HG03039 (cell line): Measurements from ENCODE around the gene SLC35F3.

ENCODE experiments used
- ATAC-seq: cut with Tn5 transposase; IDR thresholded peaks from one replicate; pipeline ENCODE4 v1.9.1; 2021; ENCODE audit warnings: mild to moderate bottlenecking, moderate library complexity; ENCODE audit not compliant: unreplicated experiment

SLC35F3 gene

DNA sequence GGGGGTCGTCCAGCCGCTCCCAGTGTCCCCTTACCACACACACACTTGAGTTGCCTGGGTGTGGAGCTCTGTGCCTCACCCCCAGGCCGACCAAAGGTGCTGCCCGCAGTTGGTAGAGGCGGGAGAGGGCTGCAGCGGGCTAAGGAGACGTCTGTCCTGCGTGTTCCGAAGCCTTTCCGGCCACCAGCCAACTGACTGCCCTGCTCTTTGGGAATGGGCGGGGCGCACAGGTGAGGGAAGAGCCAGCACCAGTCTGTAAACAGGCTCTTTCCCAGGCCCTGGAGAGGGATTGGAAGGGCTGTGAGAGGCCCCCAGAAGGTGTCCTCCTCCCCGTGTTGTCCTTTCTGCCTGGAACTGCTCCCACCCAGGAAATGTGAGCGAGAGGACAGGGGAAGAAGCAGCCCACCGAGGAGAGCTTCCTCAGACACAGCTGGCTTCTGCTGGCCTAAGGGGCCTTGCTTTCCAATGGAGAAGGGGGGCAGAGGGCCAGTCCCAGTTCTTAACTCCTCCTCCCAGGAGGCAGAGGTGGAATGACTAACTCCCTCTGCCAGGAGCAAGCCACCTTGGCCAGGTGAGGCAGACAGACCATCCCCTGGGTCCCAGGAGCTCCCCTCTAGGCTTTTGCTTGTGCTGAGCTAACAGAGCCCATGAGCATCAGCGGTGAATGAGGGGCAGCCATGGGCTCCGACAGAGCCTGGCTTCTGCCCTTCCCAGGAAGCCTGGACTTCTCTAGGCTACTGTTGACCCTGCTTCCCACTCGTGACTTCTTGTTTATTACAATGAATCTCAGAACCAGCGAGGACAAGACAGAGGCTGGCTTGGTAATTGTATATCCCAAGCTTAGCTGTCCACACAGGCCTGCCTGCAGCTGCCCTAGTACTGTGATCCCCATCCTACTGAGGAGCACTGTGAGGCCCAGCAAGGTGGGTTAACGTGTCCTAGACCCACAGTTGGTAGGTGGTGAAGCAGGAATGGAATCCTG lies 310.7 kb downstream of the SLC35F3 start:
- no peak for ATAC-seq

DNA sequence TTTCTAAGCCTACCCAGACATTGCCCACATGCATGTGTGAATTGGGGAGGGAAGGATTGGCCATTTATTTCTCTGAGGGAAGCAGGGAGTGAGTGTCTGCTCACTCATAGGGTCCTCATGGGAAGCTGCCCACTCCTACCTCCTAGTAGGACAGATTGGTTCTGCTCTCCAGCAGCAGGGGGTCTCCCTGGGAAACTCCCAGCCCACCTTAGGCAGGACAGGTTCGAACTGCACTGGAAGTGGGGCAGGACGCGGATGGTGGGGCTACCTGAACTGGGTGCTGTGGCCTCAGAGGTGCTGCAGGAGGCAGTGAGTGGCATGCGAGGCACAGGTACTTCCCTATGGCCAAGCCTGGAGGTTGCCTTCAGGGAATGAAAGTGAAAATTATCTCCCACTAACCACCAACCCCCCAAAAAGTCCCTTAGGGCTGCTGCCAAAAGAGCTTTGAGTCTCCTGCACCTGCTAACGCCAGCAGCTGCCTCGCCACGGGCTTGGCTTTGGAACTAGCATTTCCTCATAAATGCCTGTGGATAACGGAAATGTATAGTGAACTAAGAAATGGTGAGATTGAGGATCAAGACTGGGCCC lies 311.7 kb downstream of the SLC35F3 start:
- ATAC-seq = peak; percentile 43

DNA sequence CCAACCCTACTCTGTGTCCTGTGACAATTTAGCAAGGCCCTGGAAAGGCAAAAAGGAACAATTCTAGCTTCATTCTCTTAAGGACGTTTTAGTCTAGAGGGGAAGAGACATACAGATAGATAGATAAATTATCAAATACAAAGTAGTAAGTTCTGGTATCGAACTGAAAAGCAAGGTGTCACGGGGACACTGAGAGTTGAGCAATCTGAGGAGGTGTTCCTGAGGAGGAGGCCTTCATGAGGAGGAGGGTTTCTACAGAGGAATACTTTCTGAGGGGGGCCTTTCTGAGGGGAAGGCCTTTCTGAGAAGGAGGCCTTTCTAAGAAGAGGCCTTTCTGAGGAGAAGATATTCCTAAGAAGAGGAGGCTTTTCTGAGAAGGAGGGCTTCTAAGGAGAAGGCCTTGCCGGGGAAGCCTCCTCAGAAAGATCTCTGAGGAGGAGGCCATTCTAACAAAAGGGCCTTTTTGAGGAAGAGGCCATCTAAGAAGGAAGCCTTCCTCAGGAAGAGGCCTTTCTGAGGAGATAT lies 312.9 kb downstream of the SLC35F3 start:
- no peak for ATAC-seq

DNA sequence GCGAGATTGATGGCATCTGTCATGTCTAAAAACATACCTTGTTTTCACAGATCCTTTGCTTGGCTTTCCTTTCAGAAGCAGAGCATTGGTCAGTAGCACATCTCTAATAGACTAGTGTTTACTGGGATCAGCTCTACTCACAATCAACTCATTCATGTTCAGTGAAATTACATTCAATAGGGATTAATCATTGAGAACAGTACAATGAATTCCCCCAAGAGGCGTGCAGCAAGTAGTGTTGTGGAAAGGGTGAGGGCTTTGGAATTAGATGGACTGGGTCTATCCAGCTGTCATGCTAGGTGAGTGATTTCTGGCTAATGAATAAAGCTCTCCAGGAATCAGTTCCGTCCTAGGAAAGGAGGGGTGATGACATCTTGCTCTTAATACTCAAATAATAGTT lies 313.6 kb downstream of the SLC35F3 start:
- no peak for ATAC-seq

DNA sequence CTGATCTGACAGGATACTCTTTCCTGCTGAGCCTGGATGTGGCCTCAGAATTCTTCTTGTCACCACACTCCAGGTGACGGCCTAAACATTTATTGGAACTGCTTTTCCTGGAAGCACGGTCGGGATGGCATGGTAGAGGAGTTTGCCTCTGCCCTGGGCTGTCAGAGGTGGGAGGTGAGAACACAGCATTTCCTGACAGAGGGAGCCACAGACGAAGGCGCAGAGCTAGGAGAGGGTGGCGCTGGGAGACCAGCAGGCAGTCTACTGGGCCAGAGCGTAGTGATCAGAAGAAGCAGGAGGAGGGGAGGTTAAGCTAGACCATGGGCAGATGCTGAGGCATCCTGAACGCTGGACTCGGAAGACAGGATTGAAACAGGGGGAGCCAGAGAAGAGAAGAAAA lies 315.2 kb downstream of the SLC35F3 start:
- ATAC-seq = no peak

DNA sequence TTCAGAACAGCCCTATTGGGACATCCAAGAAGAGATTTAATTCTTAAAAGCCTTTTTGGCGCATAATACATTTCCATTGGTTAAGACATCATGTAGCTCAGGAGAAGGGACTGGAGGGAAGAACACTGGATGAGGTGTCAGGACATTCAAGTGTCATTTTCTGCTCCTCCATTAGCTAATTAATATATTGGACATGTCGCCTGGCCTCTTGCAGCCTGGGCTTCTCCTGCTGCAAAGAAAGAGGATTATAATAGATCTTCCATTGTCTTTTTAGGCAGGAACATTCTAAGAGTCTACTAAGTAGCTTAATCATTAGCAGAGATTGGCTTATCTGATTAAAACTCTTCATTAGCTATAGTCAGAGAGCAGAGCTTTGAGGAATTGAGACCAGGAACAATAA lies 317.1 kb downstream of the SLC35F3 start:
- ATAC-seq = no peak

DNA sequence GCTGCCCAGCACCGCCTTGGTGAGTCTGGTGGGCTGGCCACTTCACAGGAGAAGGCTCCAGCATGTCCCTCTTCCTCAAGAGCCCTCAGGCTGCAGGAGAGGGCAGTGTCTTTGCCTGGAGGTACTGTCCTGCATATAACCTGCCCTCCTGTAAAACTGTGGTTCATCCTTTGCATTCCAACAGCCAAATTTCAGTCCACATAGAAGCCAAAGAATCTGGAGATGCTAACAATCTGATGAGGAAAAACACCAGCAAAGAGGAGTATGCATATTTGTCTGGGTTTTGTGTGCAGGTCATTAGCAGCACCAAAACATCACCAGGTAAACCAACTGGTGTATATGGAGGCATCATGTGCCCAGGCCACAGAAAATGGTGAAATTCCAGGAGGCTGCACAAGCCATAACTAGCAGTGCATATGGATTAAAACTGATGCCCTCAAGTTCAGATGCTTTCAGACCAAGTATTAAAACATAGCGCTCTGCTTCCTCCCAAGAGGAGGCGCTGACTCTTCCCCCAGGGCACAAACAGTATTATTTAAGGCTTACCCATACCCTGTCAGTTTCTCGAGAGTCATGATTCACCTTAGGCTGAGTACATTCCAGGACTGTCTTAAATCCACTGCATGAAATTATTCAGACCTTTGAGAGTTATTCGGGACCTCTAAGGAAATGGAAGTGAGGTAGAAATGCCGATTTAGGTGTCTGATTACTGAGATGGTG lies 318.2 kb downstream of the SLC35F3 start:
- ATAC-seq = no peak

DNA sequence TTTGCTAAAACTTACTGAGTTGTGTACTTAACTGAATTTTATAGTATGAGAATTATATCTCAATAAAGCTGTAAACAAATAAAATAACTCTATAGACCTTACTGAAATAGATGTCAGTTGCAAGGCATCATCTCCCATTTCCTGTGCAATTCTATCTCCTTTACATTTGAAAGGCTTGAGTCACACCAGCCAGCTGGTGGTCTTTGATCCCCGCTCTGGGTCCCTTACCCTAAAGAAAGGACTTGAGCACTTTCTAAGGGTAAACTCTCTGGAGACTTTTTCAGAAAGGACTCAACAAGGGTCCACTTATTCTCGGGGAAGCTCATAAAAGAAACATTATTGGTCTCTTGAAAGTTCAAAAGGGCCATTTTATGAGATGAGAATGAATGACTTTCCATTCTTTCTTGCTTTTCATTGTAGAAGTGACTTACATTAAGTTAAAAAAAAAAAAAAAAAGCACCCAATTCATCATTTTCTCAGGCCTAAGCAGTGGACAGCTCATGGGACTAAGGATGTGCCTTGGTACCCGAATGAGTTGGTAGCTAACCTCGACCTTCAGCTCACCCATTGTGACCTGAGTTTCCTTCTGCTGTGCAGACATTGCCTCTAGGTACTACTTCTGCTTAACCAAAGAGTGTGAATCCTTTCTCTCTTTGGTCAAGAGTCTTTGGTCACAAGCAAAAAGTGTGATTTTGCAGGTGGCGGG lies 321.8 kb downstream of the SLC35F3 start:
- ATAC-seq = no peak

DNA sequence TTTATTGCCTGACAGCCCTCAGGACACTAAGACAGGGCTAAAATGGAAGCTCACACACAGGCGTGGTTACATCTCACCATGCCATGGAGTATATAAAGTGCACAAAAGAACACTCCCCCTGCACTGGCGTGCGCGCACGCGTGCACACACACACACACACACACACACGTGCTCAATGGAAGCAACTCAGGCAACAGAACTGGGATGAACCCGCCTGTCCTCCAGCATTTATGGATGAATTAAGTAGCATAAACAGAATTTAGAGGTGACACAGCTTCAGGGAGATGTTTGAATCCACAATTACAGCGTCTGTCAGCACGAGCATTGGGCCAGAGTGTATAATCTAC lies 322.3 kb downstream of the SLC35F3 start:
- ATAC-seq = no peak

DNA sequence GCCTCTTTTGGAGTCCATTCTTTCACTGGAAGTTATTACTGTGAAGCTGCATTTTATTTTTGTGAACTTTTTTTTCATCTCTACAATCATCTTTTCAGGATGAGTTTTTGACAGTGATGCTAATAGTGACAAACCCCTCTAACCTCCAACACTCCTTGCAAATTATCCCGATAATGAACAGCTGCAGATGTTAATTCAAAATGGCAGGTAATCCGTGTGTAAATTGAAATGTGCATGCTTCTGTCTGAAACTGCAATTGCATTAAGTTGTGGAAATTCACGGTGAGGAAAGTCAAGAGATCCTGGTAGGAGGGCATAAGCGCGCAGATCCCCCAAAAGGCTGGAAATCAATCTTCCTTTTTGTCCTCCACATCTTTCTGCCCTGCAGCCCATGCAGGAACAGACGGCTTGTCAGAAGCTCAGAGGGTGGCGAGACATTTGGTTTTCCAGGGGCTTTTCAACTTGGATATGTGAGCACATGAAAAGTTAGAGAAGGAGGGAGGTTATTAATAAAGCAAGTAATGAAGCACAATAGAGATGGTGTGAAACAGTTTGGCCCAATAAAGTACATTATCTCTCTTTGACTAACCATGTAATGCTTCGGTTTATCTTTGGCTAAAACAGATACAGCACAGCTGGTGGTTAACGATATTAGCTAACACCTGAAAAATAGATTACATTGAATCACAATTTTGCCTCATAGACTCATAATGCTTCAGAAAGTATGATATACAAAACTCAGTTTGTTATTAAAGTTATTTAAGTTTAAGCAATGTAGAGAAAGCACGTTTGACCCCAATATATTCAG lies 325.3 kb downstream of the SLC35F3 start:
- no peak for ATAC-seq

DNA sequence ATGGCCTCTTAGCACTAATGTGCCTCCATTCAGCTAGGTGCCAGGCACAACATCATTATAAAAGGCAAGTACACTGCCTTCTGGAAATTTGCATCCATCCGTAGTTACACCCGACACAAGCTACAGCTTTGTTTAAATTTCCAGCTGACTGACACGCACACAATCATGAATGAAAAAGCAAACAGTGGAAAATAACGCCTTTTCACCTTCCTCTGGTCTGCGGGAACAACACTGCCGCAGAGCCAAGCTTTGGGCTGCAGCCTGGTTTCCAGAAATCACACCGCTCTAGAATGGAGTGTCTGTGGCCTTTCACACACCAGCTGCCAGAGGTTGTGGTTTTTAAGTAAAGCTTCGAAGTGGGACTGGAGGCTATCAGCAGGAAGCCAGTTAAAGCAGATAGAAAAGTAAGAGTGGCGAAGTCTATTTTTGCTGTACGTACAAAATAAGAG lies 326.0 kb downstream of the SLC35F3 start:
- no peak for ATAC-seq

DNA sequence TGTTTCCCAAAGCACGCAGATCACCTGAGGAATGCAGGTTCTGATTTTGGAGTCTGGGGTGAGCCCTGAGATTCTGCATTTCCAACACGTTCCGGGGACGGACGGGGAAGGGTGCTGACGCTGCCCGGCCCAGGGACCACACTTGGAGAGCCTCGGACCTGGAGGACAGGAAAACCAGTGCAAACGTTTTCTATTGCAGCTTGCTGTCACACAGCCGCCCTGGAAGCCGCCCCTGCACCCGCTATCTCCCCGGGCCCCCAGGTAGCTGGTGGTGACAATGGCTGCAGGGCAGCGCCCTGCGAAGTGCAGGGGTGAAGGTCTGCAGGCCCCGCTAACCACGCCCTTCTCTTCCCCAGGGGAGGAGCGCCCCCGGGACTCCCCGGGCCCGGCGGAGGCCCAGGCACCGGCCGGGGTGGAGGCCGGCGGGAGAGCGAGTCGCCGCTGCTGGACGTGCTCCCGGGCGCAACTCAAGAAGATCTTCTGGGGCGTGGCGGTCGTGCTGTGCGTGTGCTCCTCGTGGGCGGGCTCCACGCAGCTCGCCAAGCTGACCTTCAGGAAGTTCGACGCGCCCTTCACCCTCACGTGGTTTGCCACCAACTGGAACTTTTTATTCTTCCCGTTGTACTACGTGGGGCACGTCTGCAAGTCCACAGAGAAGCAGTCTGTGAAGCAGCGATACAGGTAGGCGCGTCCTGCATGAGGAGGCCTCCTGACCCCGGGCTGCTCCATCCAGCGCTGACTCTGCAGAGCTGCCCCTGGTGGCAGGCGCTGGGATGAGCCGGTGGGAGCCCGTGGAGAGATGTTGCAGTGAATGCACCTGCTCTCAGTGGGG lies 326.8 kb downstream of the SLC35F3 start:
- ATAC-seq = no peak

DNA sequence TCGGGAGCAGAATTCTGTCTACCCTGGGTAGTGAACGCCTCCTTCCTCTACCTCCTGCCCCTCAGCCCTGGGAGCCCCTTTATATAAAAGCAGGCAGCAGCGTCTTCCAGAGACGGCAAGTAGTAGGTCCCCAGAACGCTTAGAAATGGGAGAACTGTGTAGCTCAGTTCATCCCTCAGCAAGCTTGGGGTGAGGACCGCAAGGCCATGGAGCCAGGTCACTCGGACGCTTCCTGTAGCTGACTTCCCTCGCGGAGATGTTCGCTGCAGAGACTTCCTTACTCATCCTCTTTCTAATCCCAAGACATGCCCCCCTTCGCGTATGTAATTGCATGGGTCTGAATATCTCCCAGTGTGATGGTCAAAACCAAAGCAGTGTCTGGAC lies 327.4 kb downstream of the SLC35F3 start:
- no peak for ATAC-seq

DNA sequence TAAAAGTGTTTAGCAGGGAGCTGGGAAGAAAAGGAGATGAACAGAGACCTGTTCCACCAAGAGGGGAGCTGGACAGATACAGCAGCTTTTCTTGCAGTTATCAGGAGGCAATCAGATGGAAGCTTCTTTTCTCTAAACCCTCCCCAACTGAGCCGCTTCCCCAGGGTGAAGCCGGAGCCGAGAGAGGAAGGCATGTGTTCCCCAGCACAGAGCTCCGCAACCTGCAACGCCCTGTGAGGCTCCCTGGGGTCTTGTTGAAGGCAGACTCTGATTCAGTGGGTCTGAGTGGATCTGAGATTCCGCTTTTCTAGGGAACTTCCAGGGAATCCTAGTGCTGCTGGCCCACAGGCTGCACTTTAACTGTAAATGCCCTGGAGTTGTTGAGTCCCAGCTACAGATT lies 329.7 kb downstream of the SLC35F3 start:
- ATAC-seq = no peak

DNA sequence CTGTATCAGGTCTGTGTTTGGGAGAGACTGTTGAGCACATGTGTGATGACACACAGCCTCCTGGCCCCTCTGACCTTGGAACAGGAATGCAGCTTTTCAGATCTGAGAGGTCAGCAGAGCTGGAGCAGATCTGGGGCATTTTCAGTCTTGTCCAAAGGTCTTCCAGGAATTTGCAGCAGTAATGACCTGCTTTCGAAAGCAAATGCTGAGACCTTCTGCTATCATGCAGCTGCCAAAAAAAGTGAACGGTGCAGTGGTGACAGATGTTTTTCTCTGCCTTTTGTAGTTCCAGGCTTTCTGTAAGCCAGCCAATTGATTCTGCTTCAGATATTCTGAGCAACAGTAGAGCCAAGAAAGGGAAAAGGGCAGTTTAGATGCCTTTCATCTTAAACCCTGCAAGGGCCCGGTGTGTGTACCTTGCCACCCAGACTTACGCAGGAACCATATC lies 331.0 kb downstream of the SLC35F3 start:
- no peak for ATAC-seq

DNA sequence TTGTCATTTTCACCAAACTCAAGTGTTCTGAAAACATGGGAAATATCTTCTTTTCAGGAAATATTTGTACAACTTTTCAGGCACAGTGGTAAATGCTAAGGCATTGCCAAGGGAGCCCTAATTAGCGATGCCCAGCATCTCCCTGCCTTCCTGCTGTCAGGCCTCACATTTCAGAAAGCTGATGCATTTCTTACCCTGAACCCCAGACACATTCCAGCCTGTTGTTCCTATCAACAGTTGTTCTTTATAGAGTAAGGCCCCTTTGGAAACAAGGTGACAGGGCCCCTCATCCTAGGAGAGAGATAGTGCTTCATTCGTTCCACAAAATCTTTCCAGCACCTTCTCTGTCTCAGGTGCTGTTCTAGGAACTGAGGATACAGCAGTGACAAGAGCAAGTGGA lies 332.9 kb downstream of the SLC35F3 start:
- ATAC-seq = no peak

DNA sequence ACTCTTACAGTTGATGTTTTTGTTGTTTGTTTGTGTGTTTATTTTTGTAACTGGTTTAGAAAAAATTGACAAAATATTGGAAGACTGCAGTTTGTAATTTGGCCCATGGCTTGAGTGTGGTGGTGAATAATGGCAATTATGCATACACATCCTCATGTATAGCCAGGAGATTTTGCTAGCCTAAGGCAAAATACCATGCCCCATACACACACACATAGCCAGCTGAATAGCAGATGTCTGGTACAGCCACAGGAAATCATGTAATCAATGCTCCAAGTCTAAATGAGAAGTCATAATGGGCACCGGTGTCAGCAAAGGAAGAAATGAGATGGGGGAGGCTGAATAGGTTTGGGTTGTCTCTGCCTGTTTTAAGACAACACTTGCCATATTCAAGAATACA lies 333.6 kb downstream of the SLC35F3 start:
- ATAC-seq = no peak

DNA sequence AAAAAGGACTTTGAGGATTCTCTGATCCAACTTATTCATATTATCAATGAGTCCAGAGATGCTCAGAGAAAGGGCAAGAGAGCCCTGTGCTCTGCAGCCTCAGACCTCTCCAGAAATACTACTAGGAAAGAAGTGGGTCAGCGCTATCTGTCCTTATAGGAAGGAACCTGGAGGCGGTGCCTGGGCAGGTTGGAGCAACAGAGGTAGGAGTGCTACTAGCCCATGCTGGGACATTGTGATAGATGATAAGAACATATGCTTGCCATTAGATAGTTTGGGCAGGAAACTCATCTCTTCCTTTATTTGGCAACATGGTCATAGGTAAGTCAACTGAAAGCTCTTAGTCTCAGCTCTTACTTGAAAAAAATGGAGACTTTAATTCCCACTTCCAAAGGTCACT lies 335.0 kb downstream of the SLC35F3 start:
- ATAC-seq = no peak

DNA sequence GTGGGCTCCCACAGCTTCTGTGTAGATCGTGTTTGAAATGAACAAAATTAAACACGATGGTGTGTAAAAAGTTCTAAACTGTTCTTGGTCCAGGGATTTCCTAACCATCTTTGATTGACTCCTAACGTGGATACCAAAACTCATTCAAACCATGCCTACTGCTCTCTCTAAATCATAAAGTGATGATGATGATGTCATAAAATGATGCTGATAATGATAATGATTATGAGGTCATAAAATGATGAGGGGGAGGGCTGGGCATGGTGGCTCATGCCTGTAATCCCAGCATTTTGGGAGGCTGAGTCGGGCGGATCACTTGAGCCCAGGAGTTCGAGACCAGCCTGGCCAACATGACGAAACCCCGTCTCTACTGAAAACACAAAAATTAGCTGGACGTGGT lies 335.5 kb downstream of the SLC35F3 start:
- ATAC-seq = no peak
